HCT116 (cell line): Measurements from ENCODE around the gene PLCXD1. TPM values are rescaled to one million over a fixed set of nuclear protein-coding genes. Genes with fewer than 3 reads are reported as not detected.

ENCODE experiments used
- ATAC-seq: fragments of 200-7000 bp; cut with Tn5 transposase; 2 replicates; pipeline ENCODE4 v1.9.1; 2020; ENCODE audit warnings: mild to moderate bottlenecking, moderate library complexity
- BruUV-seq: library from RNA; stranded (reverse); fragments of 400-500 nt; replicated peaks from 2 replicates; lab custom pipeline; 2021; lab: Mats Ljungman, UMichigan
- CTCF ChIA-PET: fragments of 300-600 bp; sonication (Branson Sonifier 250); formaldehyde crosslinking; loops from one replicate; lab custom pipeline; 2021; ENCODE audit warnings: antibody characterized with exemption; lab: Charles Lee
- POLR2A ChIA-PET: fragments of 300-600, 350-600 bp; sonication (Branson Sonifier 250); formaldehyde crosslinking; loops from one replicate; lab custom pipeline; 2021; ENCODE audit warnings: antibody characterized with exemption; lab: Charles Lee
- RAD21 ChIA-PET, 2 experiments: fragments of 300-600 bp; sonication (Branson Sonifier 250); formaldehyde crosslinking; loops; one replicate each; lab custom pipeline; 2023; ENCODE audit warnings: low total read pairs in 2 of 2; ENCODE audit not compliant: uncharacterized antibody in 2 of 2, unreplicated experiment in 2 of 2, low non-redundant PET in 1 of 2; lab: Charles Lee
- DNase-seq: peaks from one replicate; pipeline ENCODE4 v3.0.0-alpha.2; 2010; ENCODE audit warnings: low read depth, low spot score
- H2AFZ ChIP-seq: fragments of 200-600 bp; shearing (Covaris generic), sonication (generic); 2 replicates; pipeline ENCODE4 v1.6.1; 2017; ENCODE audit warnings: low read depth, mixed run types, mixed read lengths, antibody characterized with exemption, low read length; ENCODE audit not compliant: poor library complexity, severe bottlenecking
- H3K27ac ChIP-seq: 2 replicates; pipeline ENCODE4 v1.5.1; 2012; ENCODE audit warnings: low read depth, low read length
- H3K27me3 ChIP-seq: fragments of 200-600 bp; sonication (generic); 2 replicates; pipeline ENCODE4 v1.6.1; 2016; ENCODE audit warnings: mixed run types, low read length, mixed read lengths; ENCODE audit not compliant: insufficient read depth
- H3K36me3 ChIP-seq, 2 experiments: fragments of 200-500 bp in 1 of 2; fragments of 200-600 bp in 1 of 2; sonication (Bioruptor generic) in 1 of 2; sonication (generic) in 1 of 2; 2 replicates each; pipeline versions ENCODE4 v1.5.1 to v1.6.1; 2014 to 2016; ENCODE audit warnings: low read length in 2 of 2, inconsistent platforms in 1 of 2, mixed read lengths in 1 of 2, mixed run types in 1 of 2; ENCODE audit not compliant: insufficient read depth in 2 of 2, control insufficient read depth in 1 of 2
- H3K4me1 ChIP-seq, 2 experiments: fragments of 200-600 bp in 1 of 2; sonication (generic) in 1 of 2; 2 replicates each; pipeline versions ENCODE4 v1.5.1 to v1.6.1; 2012 to 2017; ENCODE audit warnings: low read length in 2 of 2, inconsistent platforms in 1 of 2, mild to moderate bottlenecking in 1 of 2, mixed read lengths in 1 of 2, mixed run types in 1 of 2, moderate library complexity in 1 of 2; ENCODE audit not compliant: insufficient read depth in 2 of 2, control insufficient read depth in 1 of 2
- H3K4me2 ChIP-seq: fragments of 200-600 bp; sonication (generic); 2 replicates; pipeline ENCODE4 v1.6.1; 2017; ENCODE audit warnings: mixed run types, low read length, mixed read lengths
- H3K4me3 ChIP-seq, 2 experiments: fragments of 200-600 bp in 1 of 2; sonication (generic) in 1 of 2; replicated peaks in 1 of 2; 2 replicates each; pipeline ENCODE4 v1.5.1; 2011 to 2016; ENCODE audit warnings: low read length in 2 of 2, control low read depth in 1 of 2, low read depth in 1 of 2, mild to moderate bottlenecking in 1 of 2, mixed read lengths in 1 of 2, mixed run types in 1 of 2
- H3K79me2 ChIP-seq: fragments of 200-600 bp; sonication (generic); 2 replicates; pipeline ENCODE4 v1.6.1; 2017; ENCODE audit warnings: mild to moderate bottlenecking, mixed run types, low read length, moderate library complexity, mixed read lengths; ENCODE audit not compliant: insufficient read depth
- H3K9ac ChIP-seq: fragments of 200-600 bp; sonication (generic); 2 replicates; pipeline ENCODE4 v1.6.1; 2016; ENCODE audit warnings: low read length, mixed read lengths
- H3K9me2 ChIP-seq: fragments of 200-600 bp; sonication (generic), shearing (Covaris generic); 2 replicates; pipeline ENCODE4 v1.6.1; 2017; ENCODE audit warnings: mixed run types, mild to moderate bottlenecking, moderate library complexity; ENCODE audit not compliant: insufficient read depth
- H3K9me3 ChIP-seq, 2 experiments: fragments of 200-500 bp in 1 of 2; fragments of 200-600 bp in 1 of 2; sonication (Bioruptor generic) in 1 of 2; sonication (generic) in 1 of 2; 2 replicates each; pipeline ENCODE4 v1.6.1; 2014 to 2017; ENCODE audit warnings: low read length in 2 of 2, mixed read lengths in 2 of 2, inconsistent platforms in 1 of 2, low read depth in 1 of 2, mild to moderate bottlenecking in 1 of 2, mixed run types in 1 of 2, moderate library complexity in 1 of 2; ENCODE audit not compliant: control insufficient read depth in 1 of 2, insufficient read depth in 1 of 2
- H4K20me1 ChIP-seq: fragments of 200-600 bp; sonication (generic), shearing (Covaris generic); 2 replicates; pipeline ENCODE4 v1.6.1; 2017; ENCODE audit warnings: mixed run types, mild to moderate bottlenecking, moderate library complexity; ENCODE audit not compliant: insufficient read depth
- EGR1 ChIP-seq: IDR thresholded peaks from 2 replicates; pipeline ENCODE4 v1.6.1; 2012; ENCODE audit warnings: low read depth
- FOSL1 ChIP-seq: IDR thresholded peaks from 2 replicates; pipeline ENCODE4 v1.6.1; 2012; ENCODE audit warnings: low read depth
- POLR2A ChIP-seq: IDR thresholded peaks from 2 replicates; pipeline ENCODE4 v1.7.0; 2011; ENCODE audit warnings: borderline replicate concordance; ENCODE audit not compliant: insufficient read depth, insufficient read length; ENCODE audit errors: extremely low read depth
- POLR2AphosphoS5 ChIP-seq: IDR thresholded peaks from 2 replicates; pipeline ENCODE4 v1.6.1; 2011; ENCODE audit warnings: mild to moderate bottlenecking, low read depth, low read length, moderate library complexity
- SIN3A ChIP-seq: IDR thresholded peaks from 2 replicates; pipeline ENCODE4 v1.6.1; 2012; ENCODE audit warnings: low read depth
- SP1 ChIP-seq: IDR thresholded peaks from 2 replicates; pipeline ENCODE4 v1.6.1; 2012; ENCODE audit warnings: low read depth
- TCF7L2 ChIP-seq: IDR thresholded peaks from 2 replicates; pipeline ENCODE4 v1.7.0; 2011; ENCODE audit warnings: borderline replicate concordance, inconsistent platforms; ENCODE audit not compliant: insufficient read depth, insufficient read length; ENCODE audit errors: extremely low read depth
- ZFX ChIP-seq: fragments of 450-650 bp; IDR thresholded peaks from 2 replicates; pipeline ENCODE4 v1.6.1; 2017
- intact Hi-C: fragments of 100-400 bp; cut with micrococcal nuclease; formaldehyde crosslinking; loops from 2 replicates; pipeline ENCODE4 v1.10.0; 2022
- total RNA-seq: library from RNA; stranded (reverse); gene quantifications from one replicate; pipeline ENCODE4 v1.2.1, GENCODE V29; 2021; ENCODE audit not compliant: unreplicated experiment

Gene PLCXD1
- total RNA-seq, 1 experiment from 2014 or later = 26.3 TPM

- CTCF ChIA-PET = no interaction called here
- RAD21 ChIA-PET = no interaction called here
- no peak overlapping the region for H3K27ac ChIP-seq
- H3K27me3 ChIP-seq = no peaks in the 10 kb centered on the region
- H3K9ac ChIP-seq = no peak overlapping the region
- no peaks in the 10 kb centered on the region for H3K9me2 ChIP-seq
- intact Hi-C loops = no loop called here
- no peak overlapping the region for H3K4me3 ChIP-seq
- ATAC-seq (peak; percentile 27; the same call in 1 of the 2 replicates), DNase-seq (no peak)
- no peaks in the 10 kb centered on the region for H3K79me2 ChIP-seq
- peaks cover 0 to 14% of the 10 kb centered on the region in 2 experiments; a peak in 1 of 4 replicates for H3K36me3 ChIP-seq
- H3K4me2 ChIP-seq = no peak overlapping the region
- H2AFZ ChIP-seq = no peak overlapping the region
- BruUV-seq = no TSS peak
- no peaks in the 10 kb centered on the region for H3K9me3 ChIP-seq
- H4K20me1 ChIP-seq = no peaks in the 10 kb centered on the region
- TF ChIP-seq SP1 = no peak
- no peak for TF ChIP-seq POLR2AphosphoS5
- no peak for TF ChIP-seq POLR2A
- no peak for TF ChIP-seq TCF7L2
- no peak for TF ChIP-seq SIN3A
- TF ChIP-seq EGR1 = no peak
- no peak for TF ChIP-seq ZFX
- POLR2A ChIA-PET = no interaction called here
- no peaks in the 10 kb centered on the region for H3K4me1 ChIP-seq
Measured at GRCh38 chrX:307261-308111, 26.3 kb downstream of the PLCXD1 start.

- no peak for ATAC-seq
- Histone ChIP-seq H3K79me2 (no peaks in the 10 kb centered on the region), H3K9me3 (no peaks in the 10 kb centered on the region), H4K20me1 (no peaks in the 10 kb centered on the region), H2AFZ (no peak overlapping the region), H3K4me2 (no peak overlapping the region), H3K27ac (no peak overlapping the region), H3K27me3 (no peaks in the 10 kb centered on the region), H3K9me2 (no peaks in the 10 kb centered on the region), H3K36me3 (peaks cover 0 to 14% of the 10 kb centered on the region in 2 experiments; a peak in 1 of 4 replicates), H3K4me3 (no peak overlapping the region), H3K4me1 (no peaks in the 10 kb centered on the region), H3K9ac (no peak overlapping the region)
- POLR2A ChIA-PET = no interaction called here
- RAD21 ChIA-PET = no interaction called here
- CTCF ChIA-PET = no interaction called here
- no TSS peak for BruUV-seq
- intact Hi-C loops = no loop called here
- DNase-seq = no peak
- no peak for TF ChIP-seq FOSL1
- TF ChIP-seq, all 23 proteins: peak for 0
Measured at GRCh38 chrX:308821-309520, 27.8 kb downstream of the PLCXD1 start.
